B cell (primary cell): Measurements from ENCODE around the gene TENM3. TPM values are rescaled to one million over a fixed set of nuclear protein-coding genes. Genes with fewer than 3 reads are reported as not detected.

ENCODE experiments used
- ATAC-seq: fragments of 200-7000 bp; cut with Tn5 transposase; one replicate; pipeline ENCODE4 v1.10.0; 2021; ENCODE audit warnings: low read depth, mild to moderate bottlenecking, moderate number of reproducible peaks, moderate library complexity
- CTCF ChIA-PET: fragments of 350-600 bp; sonication (Branson Sonifier 250); formaldehyde crosslinking; loops from one replicate; lab custom pipeline; 2021; ENCODE audit warnings: antibody characterized with exemption, inconsistent platforms; lab: Charles Lee
- POLR2A ChIA-PET: fragments of 350-600 bp; sonication (Branson Sonifier 250); formaldehyde crosslinking; loops from one replicate; lab custom pipeline; 2021; ENCODE audit warnings: antibody characterized with exemption; lab: Charles Lee
- DNase-seq: peaks from one replicate; pipeline ENCODE4 v3.0.0; 2013
- H2AFZ ChIP-seq: 2 replicates; pipeline ENCODE4 v1.6.1; 2012; ENCODE audit warnings: mild to moderate bottlenecking, low read depth, low read length; ENCODE audit not compliant: insufficient read depth, poor library complexity, severe bottlenecking
- H3K27ac ChIP-seq, 2 donors: 1 replicate in 1 of 2; 2 replicates in 1 of 2; pipeline ENCODE4 v1.5.1; 2012 to 2013; ENCODE audit warnings: low read length in 2 of 2, mild to moderate bottlenecking in 2 of 2, moderate library complexity in 1 of 2
- H3K27me3 ChIP-seq, 4 experiments: fragments of 200-600 bp in 1 of 4; sonication (generic) in 1 of 4; replicated peaks in 1 of 4; 1 replicate in 2 of 4; 2 replicates in 2 of 4; pipeline versions ENCODE4 v1.6.1 to v1.7.0; 2013 to 2016; ENCODE audit warnings: low read length in 3 of 4, mild to moderate bottlenecking in 2 of 4, mixed read lengths in 1 of 4, moderate library complexity in 1 of 4; ENCODE audit not compliant: insufficient read depth in 4 of 4, control insufficient read depth in 3 of 4; ENCODE audit errors: control extremely low read depth in 1 of 4
- H3K36me3 ChIP-seq, 2 experiments: replicated peaks in 1 of 2; 1 replicate in 1 of 2; 2 replicates in 1 of 2; pipeline versions ENCODE4 v1.6.1 to v1.7.1; 2013; ENCODE audit warnings: low read length in 1 of 2; ENCODE audit not compliant: insufficient read depth in 2 of 2, control insufficient read depth in 1 of 2; ENCODE audit errors: control extremely low read depth in 1 of 2, extremely low read depth in 1 of 2
- H3K4me1 ChIP-seq, 2 donors: fragments of 200-600 bp in 1 of 2; sonication (generic) in 1 of 2; 1 replicate in 1 of 2; 2 replicates in 1 of 2; pipeline versions ENCODE4 v1.5.1 to v1.6.1; 2013 to 2017; ENCODE audit warnings: low read length in 2 of 2; ENCODE audit not compliant: control insufficient read depth in 2 of 2, insufficient read depth in 2 of 2
- H3K4me2 ChIP-seq: replicated peaks from 2 replicates; pipeline ENCODE3; 2012; ENCODE audit warnings: mild to moderate bottlenecking, low read depth, low read length; ENCODE audit not compliant: poor library complexity, severe bottlenecking
- H3K4me3 ChIP-seq, 5 experiments: fragments of 200-600 bp in 1 of 5; sonication (generic) in 1 of 5; 1 replicate in 3 of 5; 2 replicates in 2 of 5; pipeline versions ENCODE4 v1.5.1 to v1.7.0; 2011 to 2016; ENCODE audit warnings: low read length in 4 of 5, mild to moderate bottlenecking in 4 of 5, low read depth in 2 of 5, control low read depth in 1 of 5, moderate library complexity in 1 of 5; ENCODE audit not compliant: insufficient read depth in 1 of 5; ENCODE audit errors: control extremely low read depth in 1 of 5, extremely low read depth in 1 of 5
- H3K79me2 ChIP-seq: fragments of 200-600 bp; sonication (generic); one replicate; pipeline ENCODE4 v1.6.0; 2016; ENCODE audit warnings: low read length; ENCODE audit not compliant: control insufficient read depth, insufficient read depth
- H3K9ac ChIP-seq: fragments of 200-600 bp; sonication (generic); 2 replicates; pipeline ENCODE4 v1.6.1; 2017; ENCODE audit warnings: mild to moderate bottlenecking, low read length, moderate library complexity
- H3K9me3 ChIP-seq, 3 donors: one replicate each; pipeline versions ENCODE4 v1.6.1 to v1.7.1; 2013; ENCODE audit warnings: low read length in 2 of 3; ENCODE audit not compliant: control insufficient read depth in 2 of 3, insufficient read depth in 1 of 3; ENCODE audit errors: control extremely low read depth in 1 of 3
- H4K20me1 ChIP-seq: 2 replicates; pipeline ENCODE4 v1.6.0; 2012; ENCODE audit warnings: mild to moderate bottlenecking, low read length; ENCODE audit not compliant: insufficient read depth, control insufficient read depth, poor library complexity, severe bottlenecking
- H3K27ac Mint-ChIP-seq: one replicate; pipeline ENCODE4 v1.8.0; 2021; ENCODE audit warnings: mixed read lengths
- H3K27me3 Mint-ChIP-seq: one replicate; pipeline ENCODE4 v1.8.0; 2021; ENCODE audit warnings: mixed read lengths
- H3K4me1 Mint-ChIP-seq: one replicate; pipeline ENCODE4 v1.8.0; 2021; ENCODE audit warnings: mixed read lengths
- H3K4me3 Mint-ChIP-seq: one replicate; pipeline ENCODE4 v1.8.0; 2021; ENCODE audit warnings: mixed read lengths
- H3K9me3 Mint-ChIP-seq: one replicate; pipeline ENCODE4 v1.8.0; 2022; ENCODE audit warnings: mixed read lengths; ENCODE audit not compliant: insufficient read depth
- CTCF ChIP-seq: fragments of 200-600 bp; IDR thresholded peaks from one replicate; pipeline ENCODE4 v1.8.0; 2022; ENCODE audit warnings: antibody characterized with exemption, mild to moderate bottlenecking
- EZH2 ChIP-seq: IDR thresholded peaks from 2 replicates; pipeline ENCODE4 v1.6.1; 2012; ENCODE audit warnings: borderline replicate concordance, low read depth, mild to moderate bottlenecking, moderate library complexity, low read length; ENCODE audit not compliant: insufficient read depth, poor library complexity, severe bottlenecking
- WGBS: methylation state at CpG from one replicate; pipeline ENCODE4 v1.1.5; 2013; ENCODE audit warnings: missing lambda C conversion rate; ENCODE audit not compliant: insufficient coverage; 5-methylcytosine and 5-hydroxymethylcytosine counted together
- intact Hi-C: fragments of 100-400 bp; cut with micrococcal nuclease; formaldehyde crosslinking; loops from one replicate; pipeline ENCODE4 v1.10.0; 2022
- polyA plus RNA-seq: library from polyadenylated mRNA; depleted of rRNA; stranded (reverse); fragments of >200 nt; gene quantifications from 2 replicates; pipeline ENCODE4 v1.2.3, GENCODE V29; 2012
- total RNA-seq, 2 donors: library from RNA; stranded (reverse); fragments of 120-200 nt in 1 of 2; gene quantifications; 1 replicate in 1 of 2; 2 replicates in 1 of 2; pipeline versions ENCODE4 v1.2.3 to v1.2.4, GENCODE V29; 2013 to 2022

The TENM3 gene
- total and polyA plus RNA-seq, 2 donors (not counting 1 experiment from before 2014, with no cell fraction given), result not detected

- Histone ChIP-seq H3K79me2 (no peaks in the 10 kb centered on the region), H3K9me3 (peaks cover 0 to 10% (median 0%) of the 10 kb centered on the region in 3 donors), H3K36me3 (no peaks in the 10 kb centered on the region), H3K4me1 (no peaks in the 10 kb centered on the region), H3K27me3 (no peaks in the 10 kb centered on the region), H3K4me3 (no peak overlapping the region), H4K20me1 (no peaks in the 10 kb centered on the region), H3K4me2 (no peak overlapping the region), H3K27ac (no peak overlapping the region), H3K9ac (no peak overlapping the region), H2AFZ (no peak overlapping the region)
- intact Hi-C loops, result no loop called here
- ATAC-seq (no peak), DNase-seq (no peak)
- no peak overlapping the region for H3K27ac Mint-ChIP-seq
- no peak overlapping the region for H3K4me3 Mint-ChIP-seq
- H3K9me3 Mint-ChIP-seq, result peaks cover 9% of the 10 kb centered on the region
- ChIA-PET POLR2A (no interaction called here), CTCF (no interaction called here)
- no peaks in the 10 kb centered on the region for H3K27me3 Mint-ChIP-seq
- 57% methylated on average over 5 of the region's 9 CpGs for WGBS
- no peak for TF ChIP-seq CTCF
- no peak for TF ChIP-seq EZH2
- H3K4me1 Mint-ChIP-seq, result no peaks in the 10 kb centered on the region
Measured at GRCh38 chr4:182238355-182238931, 4.8 kb upstream of the TENM3 start.

GRCh38 chr4:182240161-182241130 lies 2.8 kb upstream of the TENM3 start:
- POLR2A ChIA-PET, result no interaction called here
- Histone ChIP-seq H3K9me3 (peaks cover 0 to 10% (median 0%) of the 10 kb centered on the region in 3 donors), H3K27me3 (no peaks in the 10 kb centered on the region), H3K27ac (no peak overlapping the region), H3K4me3 (no peak overlapping the region), H2AFZ (no peak overlapping the region), H3K36me3 (no peaks in the 10 kb centered on the region), H4K20me1 (no peaks in the 10 kb centered on the region), H3K4me1 (no peaks in the 10 kb centered on the region), H3K9ac (no peak overlapping the region), H3K79me2 (no peaks in the 10 kb centered on the region), H3K4me2 (no peak overlapping the region)
- Mint-ChIP-seq H3K27ac (no peak overlapping the region), H3K9me3 (peaks cover 11% of the 10 kb centered on the region), H3K27me3 (no peaks in the 10 kb centered on the region), H3K4me1 (no peaks in the 10 kb centered on the region), H3K4me3 (no peak overlapping the region)
- intact Hi-C loops, result no loop called here
- CTCF ChIA-PET, result no interaction called here
- WGBS, result 63% methylated on average over 13 of the region's 18 CpGs
- ATAC-seq, result no peak
- TF ChIP-seq EZH2 (no peak), CTCF (no peak)
- DNase-seq, result no peak
